GM12873 (cell line): ENCODE data around the gene UFD1.

Experiments used
- CTCF ChIP-seq: IDR thresholded peaks from 2 replicates; pipeline ENCODE4 v1.5.1; 2012; ENCODE audit warnings: low read depth, mild to moderate bottlenecking, moderate library complexity, low read length, control low read depth; ENCODE audit not compliant: insufficient read depth; ENCODE audit errors: missing control alignments

Gene UFD1

GRCh38 chr22:19494001-19494560 is 15.1 kb upstream of the UFD1 start:
- no peak for TF ChIP-seq CTCF

GRCh38 chr22:19492504-19493174 is 13.6 kb upstream of the UFD1 start:
- TF ChIP-seq CTCF = no peak

GRCh38 chr22:19490628-19491230 is 11.7 kb upstream of the UFD1 start:
- TF ChIP-seq CTCF = no peak

- no peak for TF ChIP-seq CTCF
Observed at GRCh38 chr22:19488884-19489843, 10.2 kb upstream of the UFD1 start.

GRCh38 chr22:19488285-19488684 is 9.3 kb upstream of the UFD1 start:
- TF ChIP-seq CTCF = no peak

GRCh38 chr22:19483481-19484244 is 4.7 kb upstream of the UFD1 start:
- TF ChIP-seq CTCF = no peak
